ENCODE measurements around the gene CARS2.

The CARS2 gene

GRCh38 chr13:110664673-110665072 is 41.2 kb downstream of the CARS2 start:
- CTCF ChIA-PET, result no interaction called here
- peaks cover 0 to 92% of the 10 kb centered on the region in 2 experiments; a peak in 2 of 3 replicates for H3K36me3 ChIP-seq (ENCODE audit: control insufficient read depth in 2 of 2, insufficient read depth in 1 of 2, low read length in 2 of 2)

GRCh38 chr13:110664041-110664440 is 41.9 kb downstream of the CARS2 start:
- Histone ChIP-seq H3K27ac (ENCODE audit: extremely low read depth, low read depth, low read length) (no peak overlapping the region), H3K4me3 (ENCODE audit: low read depth, low read length) (no peak overlapping the region), H3K4me1 (ENCODE audit: control insufficient read depth, insufficient read depth, low read length) (no peaks in the 10 kb centered on the region), H3K9me3 (ENCODE audit: control insufficient read depth, insufficient read depth, low read depth, low read length) (no peaks in the 10 kb centered on the region), H3K36me3 (ENCODE audit: control insufficient read depth in 2 of 2, insufficient read depth in 1 of 2, low read length in 2 of 2) (peaks cover 0 to 89% of the 10 kb centered on the region in 2 experiments; a peak in 2 of 3 replicates)
- POLR2A ChIA-PET, result interaction anchor here (0.8 kb wide), 2 partner anchors 51 kb away, joined by 3 read pairs; no protein-coding TSS in a partner anchor
- CTCF ChIA-PET, result no interaction called here
- TF ChIP-seq ZNF184 (tag by site-specific recombination; IDR thresholded peaks at IDR 0.05), result no peak
- TF ChIP-seq KLF10 (tag by site-specific recombination; IDR thresholded peaks at IDR 0.05), result no peak
- TF ChIP-seq ZNF341 (tag by site-specific recombination; IDR thresholded peaks at IDR 0.05; ENCODE audit: low read depth), result no peak
- TF ChIP-seq ZBTB44 (tag by site-specific recombination; IDR thresholded peaks at IDR 0.05), result no peak
- no peak for TF ChIP-seq TRIM28 (IDR thresholded peaks at IDR 0.05; ENCODE audit: borderline replicate concordance, low read length)
- no peak for TF ChIP-seq ZSCAN4 (tag by site-specific recombination; IDR thresholded peaks at IDR 0.05)
- no peak for TF ChIP-seq ZNF670 (tag by site-specific recombination; IDR thresholded peaks at IDR 0.05; ENCODE audit: low read depth)
- no peak for TF ChIP-seq ZNF510 (tag by site-specific recombination; IDR thresholded peaks at IDR 0.05; ENCODE audit: insufficient replicate concordance)
- no peak for TF ChIP-seq ZNF639 (tag by site-specific recombination; IDR thresholded peaks at IDR 0.05)
- no peak for TF ChIP-seq ZNF132 (tag by site-specific recombination; IDR thresholded peaks at IDR 0.05; ENCODE audit: borderline replicate concordance)
- no peak for TF ChIP-seq ZFP3 (tag by site-specific recombination; IDR thresholded peaks at IDR 0.05; ENCODE audit: low read depth)
- TF ChIP-seq ZIC2 (tag by site-specific recombination; IDR thresholded peaks at IDR 0.05), result no peak
- no peak for TF ChIP-seq ZBTB20 (tag by site-specific recombination; IDR thresholded peaks at IDR 0.05)
- TF ChIP-seq REPIN1 (tag by site-specific recombination; IDR thresholded peaks at IDR 0.05; ENCODE audit: low read depth), result no peak
- no peak for TF ChIP-seq ZNF2 (tag by site-specific recombination; IDR thresholded peaks at IDR 0.05)
- no peak for TF ChIP-seq ZNF366 (tag by site-specific recombination; conservative IDR thresholded peaks at IDR 0.05)
- no peak for TF ChIP-seq ZNF350 (tag by site-specific recombination; IDR thresholded peaks at IDR 0.05)

More at GRCh38 chr13:110664673-110665072, 41.2 kb downstream of the CARS2 start:
- TF ChIP-seq BCL6B (tag by site-specific recombination; IDR thresholded peaks at IDR 0.05) (no peak), GLI4 (tag by site-specific recombination; IDR thresholded peaks at IDR 0.05) (no peak), SP2 (tag by site-specific recombination; IDR thresholded peaks at IDR 0.05) (no peak), ZFP41 (tag by site-specific recombination; IDR thresholded peaks at IDR 0.05; ENCODE audit: borderline replicate concordance) (no peak), ZFP69B (tag by site-specific recombination; IDR thresholded peaks at IDR 0.05) (no peak), ZNF18 (tag by site-specific recombination; IDR thresholded peaks at IDR 0.05) (no peak), ZSCAN5A (tag by site-specific recombination; IDR thresholded peaks at IDR 0.05) (no peak), ZNF768 (tag by site-specific recombination; IDR thresholded peaks at IDR 0.05) (no peak)
- POLR2A ChIA-PET, result interaction anchor here (0.8 kb wide), 1 partner anchor 51 kb away, joined by 3 read pairs; no protein-coding TSS in a partner anchor
- Histone ChIP-seq H3K4me1 (ENCODE audit: control insufficient read depth, insufficient read depth, low read length) (no peaks in the 10 kb centered on the region), H3K9me3 (ENCODE audit: control insufficient read depth, insufficient read depth, low read depth, low read length) (no peaks in the 10 kb centered on the region), H3K27ac (ENCODE audit: extremely low read depth, low read depth, low read length) (no peak overlapping the region), H3K4me3 (ENCODE audit: low read depth, low read length) (no peak overlapping the region)

Measured in HEK293 (cell line).